Stimulated activated CD4-positive, alpha-beta T cell treated with anti-CD3 and anti-CD28 coated beads, Interleukin-1b, Interleukin-23, amount 100 ng/mL, for 4 hours (primary cell): ENCODE measurements around the gene NDOR1.
"Not testable (repeated sequence)": the region's sequence is repeated elsewhere in the genome, so short reads cannot be mapped to it uniquely, and the experiment has no call there.

ENCODE experiments used
- DNase-seq, 2 donors: peaks; one replicate each; pipeline ENCODE4 v3.0.0-alpha.2; 2020; ENCODE audit warnings: low read depth in 2 of 2

The NDOR1 gene

DNA sequence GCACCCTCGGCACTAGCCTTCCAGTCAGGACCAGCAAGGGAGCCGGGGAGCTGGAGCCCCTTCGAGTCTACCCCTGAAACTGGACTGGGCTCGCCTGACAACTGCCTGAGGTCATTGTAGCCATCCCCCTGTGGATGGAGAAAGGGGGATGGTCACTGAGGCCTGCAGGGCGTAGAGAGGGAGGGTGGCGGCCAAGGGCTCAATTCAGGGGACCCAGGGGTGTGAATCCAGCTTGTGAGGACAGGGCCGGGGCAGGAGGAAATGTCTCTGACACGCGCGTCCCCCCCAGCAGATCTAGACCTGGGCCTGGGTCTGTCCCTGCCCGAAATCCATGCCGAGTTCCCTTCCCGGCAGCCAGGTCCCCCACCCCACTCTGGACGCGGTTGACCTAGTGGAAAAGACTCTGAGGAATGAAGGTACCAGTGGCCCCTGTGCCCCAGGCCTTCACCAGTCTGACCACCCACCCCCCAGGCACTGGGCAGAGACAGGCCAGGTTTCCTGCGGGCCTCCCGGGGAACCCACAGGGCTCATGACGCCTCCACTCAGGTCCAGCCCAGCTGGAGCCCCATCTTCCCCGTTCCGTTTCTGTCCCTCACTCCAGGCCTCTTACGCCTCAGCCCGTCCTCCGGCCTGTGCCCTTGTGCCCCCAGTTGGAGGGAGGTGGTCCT lies 26.0 kb downstream of the NDOR1 start:
- no peak for DNase-seq

DNA sequence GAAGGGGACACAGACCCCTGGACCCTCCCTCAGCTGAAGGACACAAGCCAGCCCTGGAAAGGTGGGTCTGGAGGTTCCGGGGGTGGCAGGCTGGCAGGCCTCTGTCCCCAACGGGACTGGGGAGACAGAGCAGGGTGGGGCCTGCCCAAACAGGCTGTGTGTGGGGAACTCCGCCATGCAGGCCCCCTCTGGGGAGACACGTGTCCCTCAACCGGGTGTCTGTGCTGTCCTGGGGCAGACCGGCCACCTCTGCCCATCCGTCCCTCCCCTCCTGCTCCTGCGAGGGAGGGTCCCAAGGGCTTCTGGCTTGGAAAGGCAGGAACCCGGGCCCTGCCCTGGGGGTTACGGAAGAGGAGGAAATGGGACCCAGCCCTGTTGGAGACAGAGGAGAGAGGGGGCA lies 26.6 kb downstream of the NDOR1 start:
- no peak for DNase-seq

DNA sequence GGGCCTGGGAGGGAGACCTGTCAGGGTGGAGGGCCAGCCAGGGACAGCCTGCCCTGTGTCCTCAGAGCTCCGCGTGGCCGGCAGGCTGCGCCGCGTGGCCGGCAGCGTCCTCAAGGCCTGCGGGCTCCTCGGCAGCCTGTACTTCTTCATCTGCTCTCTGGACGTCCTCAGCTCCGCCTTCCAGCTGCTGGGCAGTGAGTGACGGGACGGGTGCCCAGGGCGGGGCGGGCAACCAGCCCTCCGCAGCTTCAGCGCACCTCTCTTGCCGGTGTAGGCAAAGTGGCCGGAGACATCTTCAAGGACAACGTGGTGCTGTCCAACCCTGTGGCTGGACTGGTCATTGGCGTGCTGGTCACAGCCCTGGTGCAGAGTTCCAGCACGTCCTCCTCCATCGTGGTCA lies 27.0 kb downstream of the NDOR1 start:
- no peak for DNase-seq

DNA sequence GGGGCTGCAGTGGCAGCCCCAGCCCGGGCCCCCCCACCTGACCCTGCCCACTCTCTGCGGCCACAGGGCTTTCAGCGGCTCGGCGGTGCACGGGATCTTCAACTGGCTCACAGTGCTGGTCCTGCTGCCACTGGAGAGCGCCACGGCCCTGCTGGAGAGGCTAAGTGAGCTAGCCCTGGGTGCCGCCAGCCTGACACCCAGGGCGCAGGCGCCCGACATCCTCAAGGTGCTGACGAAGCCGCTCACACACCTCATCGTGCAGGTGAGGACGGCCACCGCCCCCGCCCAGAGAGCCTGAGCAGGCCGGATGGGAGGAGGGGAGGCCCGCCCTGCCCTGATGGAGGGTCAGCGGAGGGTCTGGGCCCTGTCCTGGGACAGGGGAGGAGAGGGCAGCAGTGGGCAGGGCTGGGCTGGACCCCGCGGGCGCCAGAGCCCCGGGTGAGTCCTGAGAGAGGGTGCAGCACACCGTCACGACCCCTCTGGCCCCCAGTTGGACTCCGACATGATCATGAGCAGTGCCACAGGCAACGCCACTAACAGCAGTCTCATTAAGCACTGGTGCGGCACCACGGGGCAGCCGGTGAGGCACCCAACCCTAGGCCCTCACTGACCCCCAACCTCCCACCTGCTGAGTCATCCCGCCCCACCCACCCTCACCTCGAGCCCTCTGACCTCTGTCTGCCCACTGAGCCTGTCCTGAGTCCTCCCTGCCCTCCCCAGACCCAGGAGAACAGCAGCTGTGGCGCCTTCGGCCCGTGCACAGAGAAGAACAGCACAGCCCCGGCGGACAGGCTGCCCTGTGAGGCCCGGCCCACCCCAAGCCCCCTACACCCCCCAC lies 27.9 kb downstream of the NDOR1 start:
- DNase-seq, result no peak

DNA sequence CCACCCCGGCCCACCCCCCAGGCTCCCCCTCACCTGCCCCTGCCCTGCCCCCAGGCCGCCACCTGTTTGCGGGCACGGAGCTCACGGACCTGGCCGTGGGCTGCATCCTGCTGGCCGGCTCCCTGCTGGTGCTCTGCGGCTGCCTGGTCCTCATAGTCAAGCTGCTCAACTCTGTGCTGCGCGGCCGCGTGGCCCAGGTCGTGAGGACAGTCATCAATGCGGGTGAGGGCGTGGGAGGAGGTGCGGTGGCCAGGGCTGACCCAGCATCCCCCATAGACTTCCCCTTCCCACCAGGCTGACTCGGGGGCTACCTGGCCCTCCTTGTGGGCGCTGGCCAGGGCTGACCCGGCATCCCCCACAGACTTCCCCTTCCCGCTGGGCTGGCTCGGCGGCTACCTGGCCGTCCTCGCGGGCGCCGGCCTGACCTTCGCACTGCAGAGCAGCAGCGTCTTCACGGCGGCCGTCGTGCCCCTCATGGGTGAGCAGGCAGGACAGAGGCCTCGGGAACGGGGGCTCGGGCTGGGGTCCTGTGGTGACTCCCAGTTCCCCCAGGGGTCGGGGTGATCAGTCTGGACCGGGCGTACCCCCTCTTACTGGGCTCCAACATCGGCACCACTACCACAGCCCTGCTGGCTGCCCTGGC lies 28.7 kb downstream of the NDOR1 start:
- DNase-seq, result no peak

DNA sequence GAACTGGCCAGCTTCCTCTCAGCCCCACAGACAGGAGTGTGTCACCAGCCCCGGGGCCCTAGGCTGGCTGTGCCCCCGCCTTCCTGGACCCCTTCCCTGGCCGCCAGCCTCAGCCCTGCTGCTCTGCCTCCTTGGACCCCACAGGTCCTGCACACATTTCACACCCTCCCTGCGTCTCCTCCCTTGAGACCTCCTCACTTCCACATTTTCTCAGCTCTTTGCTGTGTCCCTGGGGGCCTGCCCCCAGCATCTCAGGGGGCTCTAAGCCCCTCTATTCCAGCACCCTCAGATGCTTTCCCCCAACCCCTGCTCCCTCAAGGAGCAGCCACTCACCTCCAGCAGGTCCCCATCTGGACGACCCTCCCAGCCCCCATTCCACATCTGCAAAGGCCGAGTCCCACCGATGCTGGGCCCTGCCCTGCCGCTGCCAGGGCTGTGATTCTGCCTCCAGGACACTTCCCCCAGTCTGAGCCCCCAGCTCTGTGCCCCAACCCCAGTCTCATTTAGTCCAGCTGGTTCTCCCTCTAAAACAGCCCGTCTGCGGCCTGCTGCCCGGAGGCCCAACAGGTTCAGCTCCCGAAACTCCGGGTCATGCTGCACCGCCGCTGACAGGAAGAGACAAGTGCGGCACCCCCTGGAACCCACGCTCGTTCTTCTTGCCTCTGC lies 29.4 kb downstream of the NDOR1 start:
- no peak for DNase-seq

DNA sequence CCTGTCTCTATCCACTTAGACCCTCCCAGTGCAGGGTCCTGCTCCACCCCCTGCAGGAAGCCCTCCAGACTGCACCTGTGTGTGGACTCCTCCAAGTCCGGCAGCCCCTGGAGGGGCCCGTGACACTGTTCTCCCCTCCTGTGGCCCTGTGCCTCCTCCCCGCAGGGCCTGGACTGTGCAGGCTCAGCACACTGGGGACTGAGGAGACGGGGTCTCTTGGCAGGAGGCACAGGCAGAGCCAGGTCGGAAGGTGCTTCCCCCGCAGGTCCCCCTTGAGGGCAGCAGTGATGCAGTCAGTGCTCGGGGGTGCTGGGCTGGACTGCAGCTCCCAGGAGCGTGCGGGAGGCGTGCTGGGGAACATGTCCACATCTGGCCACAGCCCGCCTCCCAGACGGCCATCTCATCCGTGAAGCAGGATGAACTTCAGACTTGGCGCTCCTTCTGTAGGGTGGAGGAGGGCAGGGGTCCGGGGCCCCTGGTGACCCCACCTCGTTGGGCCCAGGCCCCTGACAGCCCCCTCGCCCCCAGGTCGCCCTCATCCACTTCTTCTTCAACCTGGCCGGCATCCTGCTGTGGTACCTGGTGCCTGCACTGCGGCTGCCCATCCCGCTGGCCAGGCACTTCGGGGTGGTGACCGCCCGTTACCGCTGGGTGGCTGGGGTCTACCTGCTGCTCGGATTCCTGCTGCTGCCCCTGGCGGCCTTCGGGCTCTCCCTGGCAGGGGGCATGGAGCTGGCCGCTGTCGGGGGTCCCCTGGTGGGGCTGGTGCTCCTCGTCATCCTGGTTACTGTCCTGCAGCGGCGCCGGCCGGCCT lies 30.1 kb downstream of the NDOR1 start:
- DNase-seq, result no peak

DNA sequence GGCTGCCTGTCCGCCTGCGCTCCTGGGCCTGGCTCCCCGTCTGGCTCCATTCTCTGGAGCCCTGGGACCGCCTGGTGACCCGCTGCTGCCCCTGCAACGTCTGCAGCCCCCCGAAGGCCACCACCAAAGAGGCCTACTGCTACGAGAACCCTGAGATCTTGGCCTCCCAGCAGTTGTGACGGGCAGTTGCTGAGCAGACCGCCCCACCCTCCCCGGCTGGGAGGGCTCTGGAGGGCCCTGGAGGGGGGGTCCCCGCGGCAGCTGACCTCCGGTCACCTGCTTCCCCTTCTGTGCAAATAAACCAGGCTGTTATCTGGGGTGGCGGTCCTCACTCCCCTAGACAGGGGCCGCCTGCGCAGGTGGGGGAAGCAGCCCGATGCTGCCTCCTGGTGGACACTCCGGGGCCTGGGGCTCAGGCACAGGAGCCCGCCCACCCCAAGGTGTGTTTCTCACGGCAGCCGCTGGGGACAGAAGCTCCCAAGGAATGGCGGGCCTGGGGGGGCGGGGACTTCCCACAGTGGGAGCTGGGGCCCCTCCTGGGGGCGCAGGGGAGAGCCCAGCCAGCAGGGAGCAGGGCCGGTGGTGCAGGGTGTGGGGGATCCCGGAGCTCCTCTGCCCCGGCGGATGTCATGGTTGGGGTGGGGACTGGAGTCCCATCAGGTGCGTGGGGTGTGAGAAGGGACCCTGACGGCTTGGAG lies 30.9 kb downstream of the NDOR1 start:
- DNase-seq, result peak; percentile 92 to 94

DNA sequence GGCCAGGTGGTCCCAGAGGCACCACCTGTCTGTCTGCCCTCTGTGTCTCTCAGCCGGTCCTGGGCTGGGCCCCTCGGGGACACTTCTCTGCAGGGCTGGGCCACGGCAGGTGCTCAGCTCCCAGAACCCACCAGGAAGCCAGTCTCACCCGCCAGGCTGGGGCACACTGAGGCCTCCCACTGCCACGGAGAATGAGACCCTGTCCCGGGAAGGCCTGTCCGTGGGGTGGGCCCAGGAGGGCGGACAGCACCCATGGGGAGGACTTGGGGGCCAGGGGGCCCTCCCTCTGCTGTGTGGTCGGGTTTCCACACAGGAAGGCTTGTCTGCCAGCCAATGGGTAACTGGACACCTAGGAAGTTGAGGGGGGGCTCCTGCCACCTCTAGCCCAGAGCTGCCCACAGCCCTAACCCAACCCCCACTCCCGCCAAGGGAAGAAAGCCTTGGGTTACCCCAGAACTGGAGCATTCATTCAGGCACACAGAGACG lies 31.5 kb downstream of the NDOR1 start:
- DNase-seq, result no peak

DNA sequence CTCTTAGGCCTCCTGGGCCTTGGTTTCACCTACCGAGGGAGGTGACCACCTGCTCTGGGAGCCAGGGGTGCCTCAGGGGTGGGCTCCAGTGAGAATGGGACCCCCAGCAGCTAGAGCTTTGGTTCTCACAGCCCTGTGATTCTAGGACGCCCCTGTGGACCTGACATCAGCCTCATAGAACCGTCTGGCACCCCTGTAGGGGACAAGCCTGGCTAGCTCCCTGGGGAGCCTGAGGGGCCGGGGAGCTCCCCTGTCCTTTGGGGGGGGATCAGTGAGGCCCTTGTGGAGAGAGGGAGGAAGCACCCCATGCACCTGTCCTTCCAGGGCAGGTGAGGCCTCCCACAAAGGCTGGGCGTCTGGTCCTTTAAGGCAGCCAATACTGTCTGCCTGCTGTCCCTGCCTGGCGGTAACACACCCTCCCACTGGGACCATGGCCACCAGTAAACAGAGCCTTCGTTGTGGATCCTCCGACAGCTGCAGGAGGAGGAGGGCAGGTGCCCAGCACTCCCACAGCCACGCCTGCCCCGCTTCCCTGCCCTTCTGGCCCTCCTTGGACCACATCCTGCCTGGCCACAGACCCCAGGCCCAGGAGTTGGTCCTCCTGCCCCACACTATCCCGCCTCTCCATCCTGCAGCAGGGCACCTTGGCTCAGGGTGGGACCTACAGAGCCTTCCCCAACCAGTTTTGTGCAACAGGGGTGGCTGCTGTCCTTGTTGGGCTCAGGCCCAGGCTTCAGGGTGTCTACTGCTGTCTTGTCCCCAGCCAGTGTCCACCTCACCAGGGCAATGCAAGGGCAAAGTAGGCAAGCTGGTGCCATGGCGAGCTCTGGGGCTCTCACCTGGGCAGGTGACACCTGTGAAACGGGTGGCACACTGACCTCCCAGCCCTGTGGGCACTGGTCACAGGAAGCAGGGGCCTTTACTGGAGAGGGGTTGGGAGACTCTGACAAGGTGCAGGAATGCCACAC lies 32.5 kb downstream of the NDOR1 start:
- no peak for DNase-seq

DNA sequence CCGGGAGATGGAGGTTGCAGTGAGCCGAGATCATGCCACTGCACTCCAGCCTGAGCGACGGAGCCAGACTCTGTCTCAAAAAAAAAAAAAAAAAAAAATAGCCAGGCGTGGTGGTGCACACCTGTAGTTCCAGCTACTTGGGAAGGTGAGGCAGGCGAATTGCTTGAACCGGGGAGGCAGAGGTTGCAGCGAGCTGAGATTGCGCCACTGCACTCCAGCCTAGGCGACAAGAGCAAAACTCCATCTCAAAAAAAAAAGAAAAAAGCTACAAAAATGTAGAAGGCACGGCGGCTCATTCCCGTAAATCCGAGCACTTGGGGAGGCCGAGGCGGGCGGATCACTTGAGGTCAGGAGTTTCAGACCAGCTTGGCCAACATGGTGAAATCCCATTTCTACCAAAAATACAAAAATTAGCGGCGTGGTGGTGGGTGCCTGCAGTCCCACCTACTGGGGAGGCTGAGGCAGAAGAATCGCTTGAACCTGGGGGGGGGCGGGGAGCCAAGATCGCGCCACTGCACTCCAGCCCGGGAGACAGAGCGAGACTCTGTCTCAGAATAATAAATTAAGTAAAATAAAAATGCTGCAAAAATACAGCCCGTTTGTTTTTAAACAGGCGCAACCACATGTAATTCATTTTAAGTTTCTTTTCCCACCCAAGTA lies 34.2 kb downstream of the NDOR1 start:
- not testable (repeated sequence) for DNase-seq

DNA sequence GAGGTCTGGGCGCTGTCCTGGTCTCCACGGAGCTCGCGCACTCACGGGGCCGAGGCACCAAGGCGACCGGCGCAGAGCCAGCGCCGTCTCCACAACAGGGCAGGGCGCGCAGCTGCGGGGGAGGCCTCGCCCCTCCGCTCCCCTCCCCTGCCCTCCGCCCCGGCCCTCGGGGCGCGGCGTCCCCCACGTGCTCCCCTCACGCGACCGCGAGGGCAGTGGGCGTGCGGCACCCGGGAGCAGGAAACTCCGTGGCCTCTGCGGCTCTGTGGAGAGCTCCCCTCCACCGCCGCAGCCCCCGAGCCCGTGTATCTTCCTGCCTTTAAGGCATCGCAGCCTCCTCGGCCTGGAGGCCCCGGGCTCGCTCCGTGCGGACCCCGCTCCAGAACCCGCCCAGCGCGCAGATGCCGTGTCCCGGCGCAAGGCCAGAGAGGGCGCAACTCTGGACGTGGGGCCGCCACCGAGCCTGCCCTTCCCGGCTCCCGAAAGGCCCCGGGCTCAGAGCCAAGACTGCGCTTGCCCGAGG lies 34.9 kb downstream of the NDOR1 start:
- peak; percentile 61 to 63 for DNase-seq

DNA sequence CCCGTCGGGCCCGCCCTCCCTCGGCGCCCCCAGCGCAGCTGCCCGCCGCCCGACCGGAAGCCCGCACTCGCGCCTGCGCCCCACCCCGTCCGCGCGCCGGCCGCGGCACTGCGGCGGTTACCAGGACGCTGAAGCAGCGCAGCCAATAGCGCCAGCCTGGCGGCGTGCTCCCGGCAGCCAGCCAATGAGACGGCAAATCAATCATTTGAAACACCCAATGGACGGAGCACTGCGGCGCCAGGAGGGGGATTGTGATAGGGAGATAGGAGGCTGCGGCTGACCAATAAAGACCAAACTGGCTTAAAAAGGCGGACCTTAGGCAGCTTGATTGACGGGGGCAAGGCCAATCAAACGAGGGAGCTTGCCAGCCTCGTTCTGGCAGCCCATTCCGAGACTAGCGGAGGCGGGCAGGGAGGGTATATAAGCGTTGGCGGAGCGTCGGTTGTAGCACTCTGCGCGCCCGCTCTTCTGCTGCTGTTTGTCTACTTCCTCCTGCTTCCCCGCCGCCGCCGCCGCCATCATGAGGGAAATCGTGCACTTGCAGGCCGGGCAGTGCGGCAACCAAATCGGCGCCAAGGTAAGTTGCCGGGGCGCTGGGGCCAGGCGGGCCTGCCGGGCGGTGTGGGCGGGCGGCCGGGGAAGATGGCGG lies 35.5 kb downstream of the NDOR1 start, which contains the start of gene TUBB4B:
Gene TUBB4B, plus strand, starts transcription at position 447 of the 649 bp plus-strand sequence. Its CDS starts 74 bp downstream, at position 521.
- DNase-seq, result peak; percentile 89 to 96

DNA sequence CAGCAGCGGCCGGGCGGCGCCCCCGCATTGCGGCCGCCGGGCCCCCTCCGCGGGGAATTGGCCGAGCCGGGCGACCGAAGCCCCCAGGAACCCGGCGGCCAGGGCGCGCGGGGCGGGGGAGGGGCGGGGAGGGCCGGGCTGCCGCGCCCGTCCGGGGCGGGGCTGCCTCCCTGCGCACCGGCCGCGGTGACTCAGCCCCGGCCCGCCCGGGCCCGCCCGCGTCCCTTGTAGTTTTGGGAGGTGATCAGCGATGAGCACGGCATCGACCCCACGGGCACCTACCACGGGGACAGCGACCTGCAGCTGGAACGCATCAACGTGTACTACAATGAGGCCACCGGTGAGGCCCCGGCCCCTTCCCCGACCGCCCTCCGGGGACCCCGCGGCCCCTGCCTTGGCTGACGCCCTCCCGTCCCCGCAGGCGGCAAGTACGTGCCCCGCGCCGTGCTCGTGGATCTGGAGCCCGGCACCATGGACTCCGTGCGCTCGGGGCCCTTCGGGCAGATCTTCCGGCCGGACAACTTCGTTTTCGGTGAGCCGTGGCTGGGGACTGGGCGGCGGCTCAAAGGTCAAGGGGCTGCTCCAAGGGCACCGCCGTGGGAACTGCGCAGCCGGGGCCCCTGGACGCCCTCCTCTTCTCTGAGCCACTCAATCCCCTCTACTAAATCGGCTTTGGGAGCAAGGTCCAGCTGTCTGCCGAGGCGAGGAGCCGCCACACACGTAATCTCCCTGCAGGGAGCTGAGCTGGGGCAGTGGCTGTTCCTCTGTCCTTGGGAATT lies 36.2 kb downstream of the NDOR1 start:
- DNase-seq, result peak; percentile 65 to 69

DNA sequence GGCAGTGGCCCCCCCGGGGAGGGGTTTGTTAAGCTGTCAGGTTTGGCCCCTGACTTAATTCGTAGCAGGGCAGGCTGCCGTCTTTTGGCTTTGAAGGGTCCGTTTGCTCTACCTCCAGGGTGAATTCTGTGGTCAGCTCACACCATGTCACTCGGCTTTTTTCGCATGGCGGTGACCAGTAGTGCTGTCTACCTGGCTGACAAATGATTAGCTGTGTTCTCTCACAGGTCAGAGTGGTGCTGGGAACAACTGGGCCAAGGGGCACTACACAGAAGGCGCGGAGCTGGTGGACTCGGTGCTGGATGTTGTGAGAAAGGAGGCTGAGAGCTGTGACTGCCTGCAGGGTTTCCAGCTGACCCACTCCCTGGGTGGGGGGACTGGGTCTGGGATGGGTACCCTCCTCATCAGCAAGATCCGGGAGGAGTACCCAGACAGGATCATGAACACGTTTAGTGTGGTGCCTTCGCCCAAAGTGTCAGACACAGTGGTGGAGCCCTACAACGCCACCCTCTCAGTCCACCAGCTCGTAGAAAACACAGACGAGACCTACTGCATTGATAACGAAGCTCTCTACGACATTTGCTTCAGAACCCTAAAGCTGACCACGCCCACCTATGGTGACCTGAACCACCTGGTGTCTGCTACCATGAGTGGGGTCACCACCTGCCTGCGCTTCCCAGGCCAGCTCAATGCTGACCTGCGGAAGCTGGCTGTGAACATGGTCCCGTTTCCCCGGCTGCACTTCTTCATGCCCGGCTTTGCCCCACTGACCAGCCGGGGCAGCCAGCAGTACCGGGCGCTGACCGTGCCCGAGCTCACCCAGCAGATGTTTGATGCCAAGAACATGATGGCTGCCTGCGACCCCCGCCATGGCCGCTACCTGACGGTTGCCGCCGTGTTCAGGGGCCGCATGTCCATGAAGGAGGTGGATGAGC lies 37.0 kb downstream of the NDOR1 start:
- DNase-seq, result no peak

DNA sequence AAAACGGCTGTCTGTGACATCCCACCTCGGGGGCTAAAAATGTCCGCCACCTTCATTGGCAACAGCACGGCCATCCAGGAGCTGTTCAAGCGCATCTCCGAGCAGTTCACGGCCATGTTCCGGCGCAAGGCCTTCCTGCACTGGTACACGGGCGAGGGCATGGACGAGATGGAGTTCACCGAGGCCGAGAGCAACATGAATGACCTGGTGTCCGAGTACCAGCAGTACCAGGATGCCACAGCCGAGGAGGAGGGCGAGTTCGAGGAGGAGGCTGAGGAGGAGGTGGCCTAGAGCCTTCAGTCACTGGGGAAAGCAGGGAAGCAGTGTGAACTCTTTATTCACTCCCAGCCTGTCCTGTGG lies 37.7 kb downstream of the NDOR1 start:
- not testable (repeated sequence) for DNase-seq
